HG03159 (cell line): ENCODE data around the gene NUDT14.

Experiments used
- ATAC-seq: cut with Tn5 transposase; IDR thresholded peaks from one replicate; pipeline ENCODE4 v1.9.1; 2021; ENCODE audit warnings: mild to moderate bottlenecking, moderate library complexity; ENCODE audit not compliant: unreplicated experiment

Gene NUDT14

DNA sequence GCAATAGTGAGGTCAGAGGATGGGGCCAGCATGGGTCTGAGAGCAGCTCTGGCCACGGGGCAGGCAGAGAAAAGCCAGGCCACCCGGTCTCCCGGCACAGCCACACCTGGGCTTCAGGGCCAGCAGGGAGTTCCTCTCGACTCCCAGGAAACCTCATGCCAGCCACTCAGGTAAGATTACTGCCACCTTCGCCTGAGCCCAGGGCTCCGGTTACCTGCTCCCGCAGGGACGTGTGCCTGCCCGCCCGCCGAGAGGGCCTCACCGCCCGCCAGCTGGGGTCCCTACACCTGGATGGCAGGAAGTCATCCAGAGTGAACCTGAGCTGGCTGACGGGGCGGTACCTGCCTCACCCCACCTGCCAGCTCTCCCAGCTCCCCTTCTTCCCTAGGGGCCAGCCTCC is 19.8 kb downstream of the NUDT14 start:
- no peak for ATAC-seq

DNA sequence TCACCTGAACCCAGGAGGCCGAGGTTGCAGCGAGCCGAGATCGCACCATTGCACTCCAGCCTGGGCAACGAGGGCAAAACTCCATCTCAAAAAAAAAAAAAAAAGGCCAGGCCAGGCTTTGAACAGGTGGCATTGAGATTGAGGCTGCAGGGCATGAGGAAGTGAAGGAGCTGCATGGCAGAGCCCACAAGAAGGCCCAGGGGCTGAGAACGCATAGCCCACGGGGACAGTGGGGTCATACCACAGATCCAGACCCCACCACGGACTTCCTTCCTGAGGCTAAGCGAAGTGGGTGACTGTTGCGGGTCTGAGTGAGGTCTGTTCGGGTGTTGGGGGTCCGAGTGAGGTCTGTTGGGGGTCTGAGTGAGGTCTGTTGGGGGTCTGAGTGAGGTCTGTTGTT is 20.3 kb downstream of the NUDT14 start:
- no peak for ATAC-seq

DNA sequence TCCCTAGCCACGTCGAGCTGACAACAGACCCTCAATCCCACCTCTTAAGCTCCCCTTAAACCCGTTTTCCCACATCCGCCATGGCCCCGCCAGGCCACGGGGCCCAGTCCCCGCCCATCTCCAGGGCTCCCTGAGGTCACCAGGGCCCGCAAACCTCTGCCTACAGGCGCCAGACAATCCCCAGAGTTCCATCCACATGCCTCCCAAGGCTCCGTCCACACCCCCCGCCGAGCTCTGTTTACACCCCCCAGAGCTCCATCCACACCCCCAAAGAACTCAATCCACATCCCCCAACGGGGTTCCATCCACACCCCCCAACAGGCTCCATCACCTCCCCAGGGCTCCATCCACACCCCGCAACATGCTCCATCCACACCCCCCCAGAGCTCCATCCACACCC is 21.8 kb downstream of the NUDT14 start:
- ATAC-seq = no peak

DNA sequence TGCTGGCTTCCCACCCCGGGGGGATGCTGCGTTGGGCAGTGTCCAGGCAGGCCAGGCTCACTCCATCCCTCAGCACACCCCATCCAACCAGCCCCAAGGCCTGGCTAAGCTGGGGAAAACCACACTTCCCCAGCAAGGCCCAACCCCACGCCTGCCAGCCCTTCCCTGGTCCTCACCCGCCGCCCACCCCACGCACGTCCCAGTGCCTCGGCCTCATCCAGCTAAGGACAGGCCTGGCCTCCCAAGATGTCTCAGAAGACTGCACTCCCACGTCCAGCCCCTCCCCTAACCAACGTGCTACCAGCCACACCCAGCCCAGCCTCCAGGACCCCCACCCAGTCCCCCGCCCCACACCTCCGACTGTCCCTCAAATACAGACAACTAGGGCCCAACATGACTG is 22.3 kb downstream of the NUDT14 start:
- no peak for ATAC-seq

DNA sequence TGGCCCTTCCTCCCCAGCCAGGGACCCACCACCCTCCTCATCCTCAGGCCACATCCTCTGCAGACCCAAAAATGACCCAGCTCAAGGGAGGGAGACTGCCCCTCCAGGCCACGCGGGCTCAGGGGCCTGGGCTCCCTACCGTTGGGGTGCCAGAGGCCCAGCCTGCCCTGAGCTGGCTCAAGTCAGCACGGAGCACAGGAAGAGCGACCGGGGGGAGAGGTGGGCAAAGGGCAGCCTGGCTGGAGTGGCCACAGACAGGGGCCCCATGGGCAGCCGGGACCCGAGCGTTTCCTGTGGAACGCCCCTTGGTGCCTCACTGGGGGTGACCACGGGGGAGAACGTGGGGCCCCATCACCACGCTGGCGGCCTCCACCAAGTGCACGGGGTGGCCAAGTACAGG is 23.2 kb downstream of the NUDT14 start:
- no peak for ATAC-seq

DNA sequence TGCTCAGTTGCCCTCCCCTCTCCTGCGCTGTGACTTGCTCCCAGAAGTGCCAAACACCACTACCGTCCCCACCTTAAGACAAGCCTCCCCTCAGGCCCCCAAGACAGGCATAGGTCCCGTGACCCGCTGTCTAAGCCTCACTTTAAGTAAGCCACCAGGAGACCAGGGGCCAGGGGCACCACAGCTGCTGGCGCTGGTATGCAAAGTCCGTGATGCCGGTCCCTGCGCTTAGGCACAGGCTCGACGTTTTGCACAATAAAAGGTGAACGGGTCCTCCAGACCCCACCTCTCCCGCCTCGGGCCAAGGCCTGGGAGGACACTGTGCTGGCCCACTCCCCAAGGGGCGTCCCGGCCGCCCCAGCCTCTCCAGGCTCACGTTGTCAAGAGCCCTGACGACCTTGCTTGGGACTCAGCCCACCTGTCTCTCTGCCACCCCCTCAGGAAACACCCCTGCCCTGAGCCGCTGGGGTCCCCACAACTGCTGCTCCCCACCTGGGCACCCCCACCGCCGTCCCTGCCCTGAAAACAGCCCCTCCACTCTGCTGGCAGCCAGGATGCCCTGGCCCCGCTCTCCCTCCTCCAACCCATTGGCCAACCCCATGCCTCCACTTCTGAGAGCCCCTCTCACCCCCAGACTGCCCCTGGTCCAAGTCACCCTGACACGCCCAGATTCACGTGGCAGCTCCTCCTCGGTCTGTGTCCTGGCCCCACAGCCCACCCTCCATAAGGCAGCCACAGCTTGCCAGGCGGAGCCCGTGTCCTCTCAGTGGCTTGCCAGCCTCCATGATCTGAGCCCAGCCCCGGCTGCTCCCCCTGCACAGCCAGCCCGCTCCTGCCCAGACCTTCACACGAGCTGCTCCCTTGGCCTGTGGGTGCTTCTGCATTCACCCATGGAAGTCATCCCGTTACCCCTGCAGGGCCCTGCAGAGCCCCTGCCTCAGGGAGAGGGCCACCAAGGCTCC is 24.4 kb downstream of the NUDT14 start:
- no peak for ATAC-seq

DNA sequence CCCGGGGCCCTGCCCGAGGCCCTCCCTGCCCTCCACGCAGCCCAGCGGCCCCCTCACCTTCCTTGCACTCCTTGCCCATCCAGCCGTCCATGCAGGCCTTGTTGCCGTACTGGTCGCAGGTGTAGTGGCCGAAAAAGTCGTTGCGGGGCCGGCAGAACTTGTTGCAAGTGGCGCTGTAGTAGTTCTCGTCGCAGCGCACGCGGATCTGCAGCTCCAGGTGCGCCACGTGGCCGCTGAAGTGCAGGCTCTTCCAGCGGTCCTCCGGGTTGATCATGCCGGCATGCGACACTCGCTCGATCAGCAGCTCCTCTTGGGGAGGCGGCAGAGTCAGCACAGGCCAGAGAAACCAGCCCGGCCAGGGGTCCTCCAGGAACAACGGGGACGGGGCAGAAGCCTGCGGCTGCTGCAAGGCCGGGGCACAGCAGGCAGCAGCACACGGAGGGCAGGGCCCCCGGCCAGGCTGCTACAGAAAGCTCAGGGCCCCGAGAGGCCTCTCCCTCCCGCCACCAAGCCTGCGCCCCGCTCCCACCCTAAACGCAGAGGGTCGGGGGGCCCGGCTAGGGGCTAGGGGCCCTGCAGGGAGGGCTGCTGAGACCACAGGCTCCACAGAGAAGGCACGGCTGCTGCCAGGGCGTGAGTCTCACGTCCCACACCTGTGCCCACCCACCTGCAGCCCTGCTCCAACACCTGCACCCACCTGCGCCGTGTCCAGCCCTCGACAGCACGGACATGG is 25.3 kb downstream of the NUDT14 start:
- no peak for ATAC-seq

DNA sequence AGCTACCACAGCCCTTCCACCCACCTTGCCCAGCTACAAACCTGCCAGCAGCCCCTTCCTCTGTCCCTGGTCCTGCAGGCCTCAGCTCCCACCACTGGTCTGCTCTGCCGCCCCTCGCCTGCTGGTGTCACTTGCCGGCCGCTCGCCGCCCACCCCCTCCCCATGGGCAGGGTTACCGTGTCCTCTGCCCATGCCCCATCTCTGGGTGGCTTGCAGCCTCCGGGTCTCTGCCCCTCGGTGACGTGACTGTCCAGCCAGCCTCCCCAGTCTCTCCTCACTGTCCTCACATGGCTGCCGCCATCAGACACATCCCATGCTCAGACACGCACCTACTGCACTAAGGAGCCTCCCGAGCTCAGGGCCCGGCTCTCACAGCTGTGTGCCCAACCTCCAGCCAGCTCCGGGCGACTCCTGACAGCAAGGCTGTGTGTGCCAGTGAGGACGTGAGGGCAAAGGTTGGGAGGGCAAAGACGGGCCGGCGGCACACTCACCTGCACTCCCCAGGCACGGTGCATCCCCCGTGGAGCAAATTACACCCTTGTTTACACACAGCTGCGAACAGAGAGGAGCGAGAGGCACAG is 26.0 kb downstream of the NUDT14 start:
- ATAC-seq = no peak

DNA sequence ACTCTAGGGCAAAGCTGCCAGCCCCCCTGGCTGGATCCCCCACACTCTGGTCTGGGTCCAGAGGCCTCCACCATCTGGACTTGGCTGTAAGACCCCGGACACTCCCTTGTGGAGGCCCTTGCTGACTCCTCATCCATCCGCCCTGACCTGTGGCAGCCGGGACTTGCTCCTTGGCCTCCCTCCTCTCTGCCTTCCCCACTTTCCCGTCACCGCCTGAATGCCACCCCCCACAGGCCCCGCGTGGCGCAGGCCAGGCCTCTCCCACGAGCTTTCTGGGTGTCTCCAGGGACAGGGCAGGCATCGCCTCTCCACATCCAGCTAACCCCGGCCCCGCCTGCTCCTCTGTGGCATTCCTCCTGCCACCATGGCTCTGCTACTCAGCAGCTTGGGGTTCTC is 26.6 kb downstream of the NUDT14 start:
- ATAC-seq = no peak

DNA sequence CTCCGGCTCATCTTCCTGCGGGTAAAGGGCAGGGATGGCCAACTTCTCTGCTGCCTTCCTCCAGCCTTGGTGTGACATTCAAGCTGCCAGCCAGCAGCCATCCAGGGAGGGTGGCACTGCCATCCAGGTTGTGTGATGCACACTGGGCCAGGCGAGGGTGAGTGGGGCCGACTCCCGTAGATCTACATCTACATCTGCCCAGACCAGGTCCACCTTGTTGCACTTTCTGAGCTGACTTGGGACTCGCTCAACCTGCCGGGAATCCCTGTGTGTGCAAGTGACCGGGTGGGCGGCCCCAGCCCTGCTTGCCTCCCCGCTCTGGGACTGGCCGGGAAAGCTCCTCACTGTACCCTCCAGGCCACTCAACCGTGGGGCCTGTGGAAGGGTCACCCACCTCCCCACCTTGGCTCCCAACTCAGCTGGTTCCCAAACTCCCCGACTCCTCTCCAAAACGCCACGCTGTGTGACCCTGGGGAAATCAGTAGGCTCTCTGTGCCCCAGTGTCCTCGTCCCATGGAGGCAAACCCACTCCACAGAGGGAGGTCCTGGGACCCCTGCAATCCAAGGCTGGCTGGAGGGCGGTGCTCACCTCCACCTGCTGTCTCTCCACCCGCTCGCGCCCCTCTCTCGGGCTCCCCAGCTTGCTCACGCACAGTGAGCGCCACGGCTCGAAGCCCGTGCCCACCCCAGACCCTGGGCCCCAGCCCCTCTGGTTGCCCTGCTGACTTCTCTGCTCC is 27.2 kb downstream of the NUDT14 start:
- no peak for ATAC-seq

DNA sequence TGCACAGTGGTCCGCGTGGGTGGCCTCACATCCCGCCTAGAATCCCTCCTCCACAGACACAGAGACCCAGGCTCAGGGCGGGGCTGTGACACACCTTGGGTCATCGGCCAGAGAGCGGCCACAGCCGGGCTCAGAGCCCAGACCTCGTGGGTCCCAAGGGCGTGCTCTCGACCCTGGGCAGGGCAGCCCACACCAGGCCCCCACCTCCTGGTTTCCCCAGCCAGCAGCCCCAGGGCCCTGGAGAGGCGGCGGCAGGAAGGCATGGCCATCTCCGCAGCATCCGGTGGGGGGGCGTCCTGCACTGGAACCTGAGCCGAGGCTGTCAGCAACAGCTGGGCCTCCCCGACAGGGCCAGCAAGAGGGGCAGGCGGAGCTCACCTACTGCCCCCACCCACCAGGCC is 27.8 kb downstream of the NUDT14 start:
- ATAC-seq = no peak

DNA sequence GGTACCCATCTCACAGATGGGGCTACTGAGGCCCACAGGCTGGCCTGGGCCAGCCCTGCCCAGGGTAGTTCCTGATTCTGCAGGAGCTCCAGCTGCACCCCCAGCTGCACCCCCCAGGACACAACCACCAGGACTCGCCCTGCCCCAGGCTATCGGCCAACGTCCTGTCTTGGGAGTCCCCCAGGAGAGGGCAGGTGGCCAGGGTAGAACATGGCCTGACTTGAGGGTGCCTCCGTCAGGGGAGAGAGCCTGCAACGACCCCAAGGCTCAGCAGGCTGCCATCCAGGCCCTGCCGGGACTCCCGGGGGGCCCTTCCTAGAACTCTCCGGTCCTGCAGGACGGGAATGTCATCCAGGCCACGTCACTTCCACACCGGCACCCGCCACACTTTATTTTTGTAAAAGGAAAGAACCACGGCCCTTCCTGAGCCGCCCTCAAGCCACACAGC is 28.3 kb downstream of the NUDT14 start:
- no peak for ATAC-seq

DNA sequence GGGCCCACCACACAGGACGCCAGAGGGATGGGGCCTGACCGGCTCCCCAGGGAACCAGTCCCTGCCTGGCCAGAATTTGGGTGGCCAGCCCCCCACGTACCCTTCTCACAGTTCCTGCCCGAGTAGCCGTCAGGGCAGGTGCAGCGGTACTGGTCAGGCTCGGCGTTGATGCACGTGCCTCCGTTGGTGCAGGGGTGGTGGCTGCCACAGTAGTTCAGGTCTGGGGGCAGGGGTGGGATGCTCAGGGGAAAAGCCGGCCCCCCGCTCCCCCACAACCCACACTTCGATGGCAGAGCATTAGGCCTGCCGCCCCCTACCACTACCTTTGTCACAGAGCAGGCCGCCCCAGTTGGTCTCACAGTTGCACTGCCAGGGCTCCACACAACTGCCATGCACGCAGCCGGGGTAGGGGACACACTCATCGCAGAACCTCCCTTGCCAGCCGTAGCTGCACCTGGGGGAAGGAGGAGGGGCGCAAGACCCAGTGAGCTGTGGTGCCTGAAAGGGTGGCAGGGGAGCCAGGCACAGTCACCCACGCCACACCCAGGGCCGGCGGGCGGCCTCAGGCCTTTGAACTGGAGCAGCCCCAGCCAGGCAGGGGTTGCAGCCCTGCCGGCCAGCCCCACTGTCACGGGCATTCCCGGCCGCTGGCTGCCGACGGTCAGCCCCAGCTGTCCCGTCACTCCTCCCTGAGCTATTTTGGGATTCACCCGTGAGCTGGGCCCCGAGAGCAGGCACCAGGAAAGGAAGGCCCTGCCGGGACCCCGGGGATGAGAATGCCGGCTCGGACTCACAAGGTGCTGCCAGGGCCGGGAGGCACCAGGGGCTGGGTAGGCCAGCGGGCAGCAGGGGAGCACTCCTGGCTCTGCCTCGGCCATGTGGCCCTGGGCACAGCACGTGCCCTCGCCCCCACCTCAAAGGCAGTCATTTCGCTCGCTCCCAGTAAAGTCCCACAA is 29.0 kb downstream of the NUDT14 start:
- no peak for ATAC-seq

DNA sequence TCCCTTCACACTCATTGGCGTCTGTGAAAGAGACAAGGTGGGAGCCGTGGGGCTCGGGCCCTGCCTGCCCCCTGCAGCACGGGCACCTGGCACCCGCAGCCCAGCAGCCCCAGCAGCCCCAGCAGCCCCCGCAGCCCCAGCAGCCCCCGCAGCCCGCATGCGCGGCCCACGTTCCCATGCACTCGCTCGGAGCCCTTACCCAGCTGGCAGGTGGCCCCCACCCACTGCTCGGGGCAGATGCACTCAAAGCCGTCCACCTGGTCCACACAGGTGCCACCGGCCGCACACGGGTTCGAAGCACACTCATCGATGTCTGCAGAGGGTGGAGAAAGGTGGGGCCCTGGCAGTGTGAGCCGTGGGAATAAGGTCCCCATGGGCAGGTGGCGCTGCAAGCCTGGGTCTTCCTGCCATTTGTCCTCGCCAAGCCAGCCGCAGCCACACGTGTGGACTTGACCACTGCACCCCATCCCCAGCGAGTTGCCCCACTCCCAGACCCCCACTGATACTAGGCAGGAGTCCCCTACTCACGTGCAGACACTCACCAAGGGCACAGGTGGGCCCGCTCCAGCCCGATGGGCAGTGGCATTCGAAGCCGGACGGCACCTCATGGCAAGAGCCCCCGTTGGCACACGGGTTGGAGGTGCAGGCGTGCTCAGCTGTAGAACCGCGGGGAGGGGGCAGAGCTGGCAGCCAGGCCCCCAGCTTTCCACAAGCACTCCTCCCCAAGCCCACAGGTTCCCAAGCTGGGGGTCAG is 29.9 kb downstream of the NUDT14 start:
- ATAC-seq = no peak

DNA sequence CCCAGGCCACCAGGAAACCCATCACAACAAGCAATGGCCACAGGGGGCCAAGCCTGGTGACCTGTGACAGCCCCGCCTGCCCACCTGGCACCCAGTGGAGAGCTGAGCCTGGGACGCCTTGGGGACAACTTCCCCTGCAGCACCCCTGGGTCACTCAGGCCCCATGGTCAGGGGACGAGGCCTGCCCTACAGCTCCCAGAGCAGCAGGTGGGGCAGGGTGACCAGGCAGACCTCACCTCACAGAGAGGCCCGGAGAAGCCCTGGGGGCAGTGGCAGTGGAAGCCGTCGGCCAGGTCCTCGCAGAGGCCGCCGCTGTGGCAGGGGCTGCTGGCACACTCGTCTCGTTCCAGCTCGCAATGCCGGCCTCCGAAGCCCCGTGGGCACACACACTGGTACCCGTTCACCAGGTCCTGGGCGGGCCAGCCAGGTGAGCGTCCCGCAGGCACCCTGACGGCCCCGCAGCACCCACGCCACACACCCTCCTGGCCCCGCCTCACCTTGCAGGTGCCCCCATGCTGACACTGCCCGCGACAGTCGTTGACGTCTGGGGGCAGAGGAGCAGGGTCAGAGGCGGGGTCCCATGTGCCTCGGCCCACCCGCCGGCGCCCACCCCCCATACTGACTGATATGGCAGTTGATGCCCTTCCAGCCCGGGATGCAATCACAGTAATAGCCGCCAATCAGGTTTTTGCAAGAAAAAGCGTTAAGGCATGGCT is 30.6 kb downstream of the NUDT14 start:
- no peak for ATAC-seq

DNA sequence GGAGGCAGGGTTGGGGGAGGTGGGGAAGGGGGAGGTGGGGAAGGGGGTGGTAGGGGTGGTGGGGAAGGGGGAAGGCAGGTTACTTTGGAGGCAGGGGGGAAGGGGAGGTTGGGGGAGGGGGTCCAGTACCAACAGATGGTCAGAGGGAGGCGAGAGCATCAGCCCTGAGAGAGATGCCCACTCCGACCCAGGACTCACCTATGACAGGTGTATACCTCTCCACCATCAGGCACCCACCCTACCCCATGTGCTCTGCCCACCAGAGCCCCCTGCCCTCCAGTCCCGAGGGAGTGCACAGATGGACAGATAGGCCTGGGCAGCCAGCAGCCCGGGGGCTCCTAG is 31.1 kb downstream of the NUDT14 start:
- no peak for ATAC-seq

DNA sequence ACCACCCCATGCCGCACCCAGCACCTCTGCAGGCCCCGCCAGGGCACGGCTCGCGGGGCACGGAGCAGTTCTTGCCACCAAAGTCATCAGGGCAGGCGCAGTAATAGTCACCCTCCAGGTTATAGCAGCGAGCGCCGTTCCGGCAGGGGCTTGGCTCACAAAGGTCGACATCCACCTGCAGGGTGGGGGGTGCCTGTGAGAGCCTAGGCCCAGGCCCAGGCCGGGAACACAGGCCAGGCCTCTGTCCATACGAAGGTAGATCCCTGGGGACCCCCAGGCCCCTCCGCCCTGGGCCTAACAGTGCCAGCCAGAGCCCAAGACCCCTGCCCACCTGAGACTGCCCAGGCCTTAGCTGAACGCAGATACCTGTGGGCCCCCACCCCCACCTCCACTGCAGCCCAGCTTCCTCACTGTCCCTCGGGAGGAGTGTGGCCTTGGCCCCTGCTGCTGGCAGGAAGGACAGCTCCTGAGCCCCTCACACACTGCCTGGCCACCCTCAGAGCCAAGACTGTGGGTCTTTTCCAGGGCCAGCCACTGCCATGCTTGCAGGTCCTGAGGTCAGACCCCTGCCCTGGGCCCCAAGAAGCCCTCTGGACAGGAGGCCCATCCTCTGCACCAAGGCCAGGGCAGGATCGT is 31.8 kb downstream of the NUDT14 start:
- no peak for ATAC-seq

DNA sequence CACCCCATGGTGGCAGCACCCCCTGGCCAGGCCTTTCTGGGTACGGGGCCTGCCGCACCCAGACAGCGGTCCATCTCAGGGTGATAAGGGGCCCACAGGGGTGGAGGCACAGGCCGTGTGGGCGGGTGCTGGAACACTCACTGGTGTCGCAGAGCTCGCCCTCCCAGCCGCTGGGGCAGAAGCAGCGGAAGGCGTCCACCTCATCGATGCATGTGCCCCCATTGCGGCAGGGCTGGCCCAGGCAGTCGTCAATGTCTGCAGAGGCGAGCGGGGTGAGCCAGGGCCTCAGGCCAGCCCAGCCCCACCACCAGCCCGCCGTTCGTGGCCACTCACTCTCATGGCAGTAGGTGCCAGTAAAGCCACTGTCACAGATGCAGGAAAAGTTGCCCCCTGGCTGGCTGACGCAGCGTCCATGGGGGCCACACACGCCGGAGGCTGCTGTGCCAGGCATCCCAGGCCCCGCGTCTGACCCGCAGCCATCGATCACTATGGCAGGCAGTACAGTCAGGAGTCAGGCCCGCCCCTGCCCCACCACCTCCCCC is 32.4 kb downstream of the NUDT14 start:
- ATAC-seq = no peak
